Nephron (organoid): Measurements from ENCODE around the gene COL4A3.

Source experiments
- H3K27ac Mint-ChIP-seq, 3 experiments: 2 replicates each; pipeline ENCODE4 v1.8.0; 2020; ENCODE audit warnings: mixed read lengths in 3 of 3, mild to moderate bottlenecking in 2 of 3, moderate library complexity in 1 of 3
- H3K27me3 Mint-ChIP-seq: 2 replicates; pipeline ENCODE4 v1.8.0; 2021; ENCODE audit warnings: low read depth, mild to moderate bottlenecking, moderate library complexity, mixed read lengths
- H3K36me3 Mint-ChIP-seq: 2 replicates; pipeline ENCODE4 v1.8.0; 2020; ENCODE audit warnings: low read depth, mixed read lengths
- H3K4me1 Mint-ChIP-seq: 2 replicates; pipeline ENCODE4 v1.8.0; 2020; ENCODE audit warnings: mixed read lengths
- H3K4me3 Mint-ChIP-seq, 3 experiments: 2 replicates each; pipeline ENCODE4 v1.8.0; 2020; ENCODE audit warnings: mild to moderate bottlenecking in 3 of 3, mixed read lengths in 3 of 3, moderate library complexity in 2 of 3
- H3K9me3 Mint-ChIP-seq: 2 replicates; pipeline ENCODE4 v1.8.0; 2020; ENCODE audit warnings: mixed read lengths
- TF ChIP-seq, protein P1 (sequence below), 3 experiments: fragments of 200-600 bp; sonication (generic); IDR thresholded peaks; one replicate each; pipeline ENCODE4 v1.5.0; 2021; ENCODE audit warnings: antibody characterized with exemption in 3 of 3; ENCODE audit not compliant: unreplicated experiment in 3 of 3

Gene COL4A3

DNA sequence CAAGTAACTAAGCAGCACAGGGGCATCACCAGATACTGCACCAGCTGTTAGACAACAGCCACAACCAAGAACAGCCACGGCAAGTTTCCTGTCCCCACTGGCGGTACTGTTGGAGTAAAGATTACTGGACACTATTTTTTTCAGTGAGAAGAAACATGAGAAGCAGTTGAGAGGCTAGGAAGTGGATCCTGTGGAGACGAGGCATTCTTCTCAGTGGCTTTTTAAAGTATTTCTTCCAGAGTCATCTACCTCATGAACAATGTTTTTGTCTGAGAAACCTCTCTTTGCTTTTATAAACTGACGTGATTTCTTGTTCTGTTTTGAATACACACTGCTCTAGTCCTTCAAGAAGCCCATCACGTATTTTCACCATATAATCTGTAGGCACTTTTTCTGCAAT lies 195.9 kb downstream of the COL4A3 start:
- H3K4me1 Mint-ChIP-seq: no peaks in the 10 kb centered on the region
- no peak overlapping the region for H3K27ac Mint-ChIP-seq
- H3K36me3 Mint-ChIP-seq: peaks cover 45% of the 10 kb centered on the region
- TF ChIP-seq, protein P1, sequence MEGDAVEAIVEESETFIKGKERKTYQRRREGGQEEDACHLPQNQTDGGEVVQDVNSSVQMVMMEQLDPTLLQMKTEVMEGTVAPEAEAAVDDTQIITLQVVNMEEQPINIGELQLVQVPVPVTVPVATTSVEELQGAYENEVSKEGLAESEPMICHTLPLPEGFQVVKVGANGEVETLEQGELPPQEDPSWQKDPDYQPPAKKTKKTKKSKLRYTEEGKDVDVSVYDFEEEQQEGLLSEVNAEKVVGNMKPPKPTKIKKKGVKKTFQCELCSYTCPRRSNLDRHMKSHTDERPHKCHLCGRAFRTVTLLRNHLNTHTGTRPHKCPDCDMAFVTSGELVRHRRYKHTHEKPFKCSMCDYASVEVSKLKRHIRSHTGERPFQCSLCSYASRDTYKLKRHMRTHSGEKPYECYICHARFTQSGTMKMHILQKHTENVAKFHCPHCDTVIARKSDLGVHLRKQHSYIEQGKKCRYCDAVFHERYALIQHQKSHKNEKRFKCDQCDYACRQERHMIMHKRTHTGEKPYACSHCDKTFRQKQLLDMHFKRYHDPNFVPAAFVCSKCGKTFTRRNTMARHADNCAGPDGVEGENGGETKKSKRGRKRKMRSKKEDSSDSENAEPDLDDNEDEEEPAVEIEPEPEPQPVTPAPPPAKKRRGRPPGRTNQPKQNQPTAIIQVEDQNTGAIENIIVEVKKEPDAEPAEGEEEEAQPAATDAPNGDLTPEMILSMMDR (IDR thresholded peaks at IDR 0.05; ENCODE audit: unreplicated experiment in 3 of 3): no peak
- no peaks in the 10 kb centered on the region for H3K9me3 Mint-ChIP-seq
- no peaks in the 10 kb centered on the region for H3K27me3 Mint-ChIP-seq
- no peak overlapping the region for H3K4me3 Mint-ChIP-seq

DNA sequence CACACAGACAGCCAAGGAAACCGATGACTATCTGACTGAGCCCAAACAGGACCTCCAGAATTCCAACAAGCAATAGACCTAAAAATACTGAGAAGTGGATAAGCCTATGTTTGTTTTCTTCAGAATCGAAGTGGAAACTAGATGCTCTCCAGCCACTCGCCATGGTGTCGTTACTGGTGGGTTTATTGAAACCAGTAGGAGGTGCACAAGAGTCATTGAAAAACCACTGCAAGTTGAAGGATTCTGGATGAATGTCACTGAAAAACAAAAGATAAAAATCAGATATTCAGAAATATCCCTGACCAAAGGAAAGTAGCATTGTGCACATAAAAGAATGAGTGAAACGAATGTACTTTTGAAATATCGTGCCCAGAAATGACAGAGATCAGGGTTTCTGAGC lies 199.3 kb downstream of the COL4A3 start:
- H3K27me3 Mint-ChIP-seq: no peaks in the 10 kb centered on the region
- H3K4me3 Mint-ChIP-seq: no peak overlapping the region
- H3K36me3 Mint-ChIP-seq: peaks cover 22% of the 10 kb centered on the region
- H3K9me3 Mint-ChIP-seq: no peaks in the 10 kb centered on the region
- H3K27ac Mint-ChIP-seq: no peak overlapping the region
- TF ChIP-seq, protein P1 (IDR thresholded peaks at IDR 0.05; ENCODE audit: unreplicated experiment in 3 of 3): no peak
- peaks cover 15% of the 10 kb centered on the region for H3K4me1 Mint-ChIP-seq
